A549 (cell line): ENCODE measurements around the gene PPP2R5E.

ENCODE experiments used
- TF ChIP-seq, protein P1 (sequence below): fragments of >200 bp; sonication (Bioruptor Twin); formaldehyde crosslinking; IDR thresholded peaks from 3 replicates; pipeline ENCODE4 v1.5.1; 2016
- TF ChIP-seq, protein P2 (sequence below): fragments of 450-650 bp; IDR thresholded peaks from 2 replicates; pipeline ENCODE4 v1.6.1; 2014; ENCODE audit warnings: antibody characterized with exemption

DNA sequence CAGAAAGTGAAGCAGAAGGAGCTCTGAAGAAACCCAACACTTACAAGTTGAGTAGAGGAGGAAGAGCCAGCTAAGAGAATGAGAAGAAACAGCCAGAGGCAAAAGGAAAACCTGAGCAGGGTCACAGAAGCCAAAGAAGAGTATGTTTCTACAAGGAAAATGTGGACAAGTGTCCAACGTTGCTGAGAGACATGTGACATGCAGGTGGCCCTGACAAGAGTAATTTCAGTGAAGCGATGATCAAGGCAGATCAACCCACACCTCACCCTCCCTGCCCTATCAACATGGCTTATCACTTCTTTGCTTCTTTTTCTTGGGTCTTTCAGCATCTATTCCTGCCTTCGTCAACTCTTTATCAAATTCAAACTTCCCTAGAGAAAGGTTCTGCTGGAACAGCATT is 68.3 kb downstream of the PPP2R5E start:
- TF ChIP-seq, protein P1, sequence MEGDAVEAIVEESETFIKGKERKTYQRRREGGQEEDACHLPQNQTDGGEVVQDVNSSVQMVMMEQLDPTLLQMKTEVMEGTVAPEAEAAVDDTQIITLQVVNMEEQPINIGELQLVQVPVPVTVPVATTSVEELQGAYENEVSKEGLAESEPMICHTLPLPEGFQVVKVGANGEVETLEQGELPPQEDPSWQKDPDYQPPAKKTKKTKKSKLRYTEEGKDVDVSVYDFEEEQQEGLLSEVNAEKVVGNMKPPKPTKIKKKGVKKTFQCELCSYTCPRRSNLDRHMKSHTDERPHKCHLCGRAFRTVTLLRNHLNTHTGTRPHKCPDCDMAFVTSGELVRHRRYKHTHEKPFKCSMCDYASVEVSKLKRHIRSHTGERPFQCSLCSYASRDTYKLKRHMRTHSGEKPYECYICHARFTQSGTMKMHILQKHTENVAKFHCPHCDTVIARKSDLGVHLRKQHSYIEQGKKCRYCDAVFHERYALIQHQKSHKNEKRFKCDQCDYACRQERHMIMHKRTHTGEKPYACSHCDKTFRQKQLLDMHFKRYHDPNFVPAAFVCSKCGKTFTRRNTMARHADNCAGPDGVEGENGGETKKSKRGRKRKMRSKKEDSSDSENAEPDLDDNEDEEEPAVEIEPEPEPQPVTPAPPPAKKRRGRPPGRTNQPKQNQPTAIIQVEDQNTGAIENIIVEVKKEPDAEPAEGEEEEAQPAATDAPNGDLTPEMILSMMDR = no peak
- TF ChIP-seq, protein P2, sequence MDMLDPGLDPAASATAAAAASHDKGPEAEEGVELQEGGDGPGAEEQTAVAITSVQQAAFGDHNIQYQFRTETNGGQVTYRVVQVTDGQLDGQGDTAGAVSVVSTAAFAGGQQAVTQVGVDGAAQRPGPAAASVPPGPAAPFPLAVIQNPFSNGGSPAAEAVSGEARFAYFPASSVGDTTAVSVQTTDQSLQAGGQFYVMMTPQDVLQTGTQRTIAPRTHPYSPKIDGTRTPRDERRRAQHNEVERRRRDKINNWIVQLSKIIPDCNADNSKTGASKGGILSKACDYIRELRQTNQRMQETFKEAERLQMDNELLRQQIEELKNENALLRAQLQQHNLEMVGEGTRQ = no peak
